Raji (cell line): ENCODE data around the gene NR1D1.

Experiments
- POLR2A ChIP-seq: IDR thresholded peaks from 2 replicates; pipeline ENCODE4 v1.6.1; 2011; ENCODE audit warnings: low read depth, low read length, control low read depth; ENCODE audit not compliant: insufficient read depth

The NR1D1 gene

GRCh38 chr17:40103688-40104087 lies 3.3 kb upstream of the NR1D1 start:
- TF ChIP-seq POLR2A: no peak

- TF ChIP-seq POLR2A: no peak
Measured at GRCh38 chr17:40103071-40103661, 2.8 kb upstream of the NR1D1 start.

GRCh38 chr17:40101367-40102210 lies 1.2 kb upstream of the NR1D1 start:
- no peak for TF ChIP-seq POLR2A

GRCh38 chr17:40100669-40101366 lies 429 bp upstream of the NR1D1 start:
- peak; percentile 89 for TF ChIP-seq POLR2A

- TF ChIP-seq POLR2A: no peak
Measured at GRCh38 chr17:40099619-40100418, 570 bp downstream of the NR1D1 start.

- TF ChIP-seq POLR2A: peak; percentile 38; the same call in 1 of the 2 replicates
Measured at GRCh38 chr17:40098846-40099618, 1.4 kb downstream of the NR1D1 start.

GRCh38 chr17:40097931-40098845 lies 2.2 kb downstream of the NR1D1 start:
- TF ChIP-seq POLR2A: no peak

GRCh38 chr17:40097087-40097486 lies 3.3 kb downstream of the NR1D1 start:
- no peak for TF ChIP-seq POLR2A

- TF ChIP-seq POLR2A: 0 out of 2 replicates have a peak, but pooled peaks have one; percentile 19
Measured at GRCh38 chr17:40095944-40096791, 4.2 kb downstream of the NR1D1 start.

- TF ChIP-seq POLR2A: no peak
Measured at GRCh38 chr17:40095351-40095943, 4.9 kb downstream of the NR1D1 start.

- TF ChIP-seq POLR2A: no peak
Measured at GRCh38 chr17:40094874-40095273, 5.5 kb downstream of the NR1D1 start.
